Right lobe of liver (tissue), 6 donors: ENCODE measurements around the gene CBX3. TPM values are rescaled to one million over a fixed set of nuclear protein-coding genes. Genes with fewer than 3 reads are reported as not detected.
"Not testable (repeated sequence)": the region's sequence is repeated elsewhere in the genome, so short reads cannot be mapped to it uniquely, and the experiment has no call there.

Source experiments
- ATAC-seq, 4 donors: fragments of 200-7000 bp; cut with Tn5 transposase; one replicate each; pipeline ENCODE4 v1.9.1; 2020; ENCODE audit warnings: mild to moderate bottlenecking in 4 of 4, moderate library complexity in 4 of 4
- DNase-seq, 3 donors: peaks; one replicate each; pipeline ENCODE4 v3.0.0-alpha.2; 2020
- H3K27ac ChIP-seq, 3 donors: fragments of 200-600 bp; one replicate each; pipeline ENCODE4 v1.8.0; 2022
- H3K27me3 ChIP-seq, 2 donors: fragments of 200-600 bp; one replicate each; pipeline ENCODE4 v1.8.0; 2022
- H3K36me3 ChIP-seq, 4 donors: fragments of 200-600 bp; sonication (generic) in 1 of 4; one replicate each; pipeline versions ENCODE4 v1.5.1 to v1.8.0; 2017 to 2022; ENCODE audit warnings: control low read depth in 1 of 4
- H3K4me1 ChIP-seq, 4 donors: fragments of 200-600 bp; sonication (generic) in 1 of 4; one replicate each; pipeline versions ENCODE4 v1.5.1 to v1.8.0; 2017 to 2022; ENCODE audit warnings: control low read depth in 1 of 4
- H3K4me3 ChIP-seq, 3 donors: fragments of 200-600 bp; one replicate each; pipeline ENCODE4 v1.8.0; 2022
- H3K9me3 ChIP-seq, 4 donors: fragments of 200-600 bp; sonication (generic) in 1 of 4; one replicate each; pipeline versions ENCODE4 v1.5.1 to v1.8.0; 2017 to 2022; ENCODE audit warnings: control low read depth in 1 of 4
- POLR2A ChIP-seq: fragments of 450-650 bp; IDR thresholded peaks from one replicate; pipeline ENCODE4 v1.6.1; 2017; ENCODE audit warnings: antibody characterized with exemption, mild to moderate bottlenecking
- WGBS: methylation state at CpG from one replicate; pipeline ENCODE4 v1.1.6; 2018; ENCODE audit warnings: low coverage, low lambda C conversion rate; ENCODE audit not compliant: insufficient coverage; ENCODE audit errors: missing lambda C conversion rate; 5-methylcytosine and 5-hydroxymethylcytosine counted together
- intact Hi-C, 2 donors: fragments of 100-400 bp; cut with DNase I; formaldehyde crosslinking; loops; one replicate each; pipeline versions ENCODE4 v1.11.2 to v1.14.1; 2022
- total RNA-seq, 6 experiments: library from RNA; depleted of rRNA in 2 of 6; stranded (reverse); fragments of >200 nt in 2 of 6; fragmentation: NEBNext Ultra II Directional in 3 of 6; extraction: Animal tissue kit (Norgen Biotek cat#: 25700) in 3 of 6; gene quantifications; one replicate each; pipeline versions ENCODE4 v1.1.0 to v1.2.4, GENCODE V29; 2016 to 2023
- TF ChIP-seq, protein P1 (sequence below), 4 donors: fragments of 200-600 bp in 3 of 4; fragments of 450-650 bp in 1 of 4; IDR thresholded peaks; one replicate each; pipeline versions ENCODE4 v1.5.1 to v1.8.0; 2016 to 2022; ENCODE audit warnings: antibody characterized with exemption in 4 of 4, mild to moderate bottlenecking in 2 of 4
- donor health status: DM: no; HTN: yes; CAD: no.
- donor health status: DM: no; HTN: no; CAD: no.
- donor health status: DM: no; HTN: no; CAD: no.
- donor health status: DM: no; HTN: yes; CAD: no.
- donor health status: DM: no; HTN: yes; CAD: no.

CBX3 gene
- total RNA-seq, 6 experiments from 2014 or later: 26.4 to 42.1 (median 40.5) TPM

DNA sequence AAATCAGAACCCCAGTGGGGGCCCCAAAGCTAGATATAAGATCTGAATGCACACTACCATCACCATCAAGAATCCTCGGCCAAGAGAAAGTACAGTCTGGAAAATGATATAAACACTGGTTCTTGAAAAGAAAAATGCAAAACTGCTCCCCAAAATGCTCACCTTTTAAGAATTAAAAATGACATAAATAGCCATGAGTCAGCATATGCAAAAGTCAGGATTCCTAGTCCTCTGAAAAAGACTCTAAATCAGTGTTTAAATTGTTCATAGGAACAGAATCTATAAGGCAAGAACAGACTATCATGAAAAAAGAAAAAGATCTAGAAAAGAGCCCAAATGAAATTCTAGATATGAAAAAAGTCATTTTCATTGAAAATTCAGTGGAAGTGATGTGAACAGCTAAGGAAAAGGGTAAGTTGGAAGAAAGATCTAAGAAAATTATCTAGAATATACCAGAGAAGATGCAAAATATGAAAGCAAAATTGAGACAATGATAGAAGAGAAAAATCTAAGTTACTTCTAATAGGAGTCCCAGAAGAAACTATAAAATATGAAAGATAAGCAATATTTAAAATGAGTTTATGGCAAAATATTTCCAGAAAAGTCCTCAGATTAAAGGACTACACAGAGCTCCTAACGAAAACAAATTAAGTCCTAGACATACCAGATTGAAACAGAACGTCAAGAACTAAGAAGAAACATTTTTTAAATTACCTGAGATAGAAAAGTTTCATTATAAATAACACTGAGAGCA is 19.9 kb upstream of the CBX3 start:
- 62% methylated on average over 3 of the region's 3 CpGs for WGBS
- no peak overlapping the region for H3K27ac ChIP-seq

DNA sequence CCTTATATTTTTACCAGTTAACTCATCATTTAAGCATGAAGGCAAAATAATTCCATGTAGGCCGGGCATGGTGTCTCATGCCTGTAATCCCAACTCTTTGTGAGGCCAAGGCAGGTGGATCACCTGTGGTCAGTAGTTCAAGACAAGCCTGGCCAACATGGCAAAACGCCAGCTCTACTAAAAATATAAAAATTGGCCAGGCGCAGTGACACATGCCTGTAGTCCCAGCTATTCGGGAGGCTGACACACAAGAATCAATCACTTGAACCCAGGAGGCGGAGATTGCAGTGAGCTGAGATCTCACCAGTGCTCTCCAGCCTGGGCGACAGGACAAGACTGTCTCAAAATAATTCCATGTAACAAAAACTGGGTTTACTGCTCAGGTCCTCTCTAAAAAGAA is 19.3 kb upstream of the CBX3 start:
- intact Hi-C loops: no loop called here
- Histone ChIP-seq H3K9me3 (no peaks in the 10 kb centered on the region), H3K4me3 (no peak overlapping the region), H3K27ac (no peak overlapping the region), H3K4me1 (peaks cover 0 to 23% (median 0%) of the 10 kb centered on the region in 4 donors), H3K36me3 (peaks cover 0 to under 1% (median 0%) of the 10 kb centered on the region in 4 donors), H3K27me3 (no peaks in the 10 kb centered on the region)
- WGBS: 55% methylated on average over 6 of the region's 6 CpGs
- TF ChIP-seq, protein P1, sequence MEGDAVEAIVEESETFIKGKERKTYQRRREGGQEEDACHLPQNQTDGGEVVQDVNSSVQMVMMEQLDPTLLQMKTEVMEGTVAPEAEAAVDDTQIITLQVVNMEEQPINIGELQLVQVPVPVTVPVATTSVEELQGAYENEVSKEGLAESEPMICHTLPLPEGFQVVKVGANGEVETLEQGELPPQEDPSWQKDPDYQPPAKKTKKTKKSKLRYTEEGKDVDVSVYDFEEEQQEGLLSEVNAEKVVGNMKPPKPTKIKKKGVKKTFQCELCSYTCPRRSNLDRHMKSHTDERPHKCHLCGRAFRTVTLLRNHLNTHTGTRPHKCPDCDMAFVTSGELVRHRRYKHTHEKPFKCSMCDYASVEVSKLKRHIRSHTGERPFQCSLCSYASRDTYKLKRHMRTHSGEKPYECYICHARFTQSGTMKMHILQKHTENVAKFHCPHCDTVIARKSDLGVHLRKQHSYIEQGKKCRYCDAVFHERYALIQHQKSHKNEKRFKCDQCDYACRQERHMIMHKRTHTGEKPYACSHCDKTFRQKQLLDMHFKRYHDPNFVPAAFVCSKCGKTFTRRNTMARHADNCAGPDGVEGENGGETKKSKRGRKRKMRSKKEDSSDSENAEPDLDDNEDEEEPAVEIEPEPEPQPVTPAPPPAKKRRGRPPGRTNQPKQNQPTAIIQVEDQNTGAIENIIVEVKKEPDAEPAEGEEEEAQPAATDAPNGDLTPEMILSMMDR (IDR thresholded peaks at IDR 0.05): no peak
- TF ChIP-seq POLR2A: peak; percentile 15
- DNase-seq (no peak), ATAC-seq (peak in 2 of 4 donors; percentile 14 to 16)

More for the DNA sequence above, 19.9 kb upstream of the CBX3 start:
- H3K4me3 ChIP-seq: no peak overlapping the region
- ATAC-seq: no peak
- H3K4me1 ChIP-seq: peaks cover 0 to 23% (median 0%) of the 10 kb centered on the region in 4 donors
- intact Hi-C loops: no loop called here
- H3K9me3 ChIP-seq: no peaks in the 10 kb centered on the region
- no peaks in the 10 kb centered on the region for H3K36me3 ChIP-seq
- DNase-seq: no peak
- H3K27me3 ChIP-seq: no peaks in the 10 kb centered on the region
- no peak for TF ChIP-seq POLR2A
- TF ChIP-seq, protein P1 (IDR thresholded peaks at IDR 0.05): no peak

DNA sequence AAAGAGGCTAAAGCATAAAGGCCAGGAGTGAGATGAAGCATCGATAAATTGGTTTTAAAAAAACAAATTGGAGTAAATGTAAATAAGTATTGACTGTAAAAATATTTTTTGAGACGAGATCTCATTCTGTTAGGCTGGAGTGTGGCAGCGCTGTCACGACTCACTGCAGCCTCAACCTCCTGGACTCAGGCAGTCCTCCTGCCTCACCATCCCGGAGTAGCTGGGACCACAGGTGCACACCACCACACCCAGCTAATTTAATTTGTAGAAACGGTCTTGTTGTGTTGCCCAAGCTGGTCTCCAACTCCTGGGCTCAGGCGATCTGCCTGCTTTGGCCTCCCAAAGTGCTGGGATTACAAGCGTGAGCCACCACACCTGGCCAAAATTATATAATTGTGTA is 18.8 kb upstream of the CBX3 start:
- peak; percentile 5 to 26 (median 12) for ATAC-seq
- H3K27ac ChIP-seq: no peak overlapping the region
- no peaks in the 10 kb centered on the region for H3K27me3 ChIP-seq
- intact Hi-C loops: no loop called here
- H3K9me3 ChIP-seq: no peaks in the 10 kb centered on the region
- peaks cover 0 to 27% (median 1%) of the 10 kb centered on the region in 4 donors for H3K4me1 ChIP-seq
- WGBS: 64% methylated on average over 8 of the region's 8 CpGs
- H3K36me3 ChIP-seq: peaks cover 0 to 4% (median 0%) of the 10 kb centered on the region in 4 donors
- H3K4me3 ChIP-seq: no peak overlapping the region
- TF ChIP-seq, protein P1 (IDR thresholded peaks at IDR 0.05): no peak
- no peak for TF ChIP-seq POLR2A
- no peak for DNase-seq

DNA sequence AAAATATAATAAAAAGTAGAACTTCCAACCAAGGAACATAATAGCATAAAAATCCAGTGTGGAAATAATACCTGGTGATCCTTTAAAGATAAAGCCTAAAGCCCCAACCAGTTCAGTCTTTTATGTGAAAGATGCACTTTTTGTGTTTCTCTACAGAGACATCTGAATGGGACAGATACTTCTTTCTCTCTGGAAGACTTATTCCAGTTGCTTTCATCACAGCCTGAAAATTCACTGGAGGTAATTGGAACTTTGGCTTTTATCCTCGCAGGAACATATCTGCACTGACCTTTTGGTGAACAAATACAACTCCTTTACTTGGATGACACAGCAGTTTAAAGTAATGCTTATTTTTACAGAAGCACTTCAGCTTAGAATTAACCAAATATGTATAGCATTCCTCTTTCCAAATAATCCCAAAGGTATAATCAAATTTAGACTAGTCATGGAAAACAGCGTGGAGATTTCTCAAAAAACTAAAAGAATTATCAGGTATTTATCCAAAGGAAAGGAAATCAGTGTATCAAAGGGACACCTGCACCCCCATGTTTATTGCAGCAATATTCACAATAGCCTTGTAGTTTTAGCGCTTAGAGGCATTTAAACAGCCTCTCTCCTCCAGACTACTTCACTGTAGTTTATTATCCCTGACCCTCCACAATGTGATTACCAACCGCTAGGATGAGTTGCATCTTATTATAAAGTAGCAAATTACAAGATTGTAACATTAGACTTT is 17.8 kb upstream of the CBX3 start:
- TF ChIP-seq, protein P1 (IDR thresholded peaks at IDR 0.05): no peak
- peak; percentile 6 for TF ChIP-seq POLR2A
- Histone ChIP-seq H3K27me3 (no peaks in the 10 kb centered on the region), H3K27ac (no peak overlapping the region), H3K4me3 (no peak overlapping the region), H3K36me3 (peaks cover 0 to 10% (median under 1%) of the 10 kb centered on the region in 4 donors), H3K4me1 (peaks cover 0 to 27% (median 3%) of the 10 kb centered on the region in 4 donors), H3K9me3 (no peaks in the 10 kb centered on the region)
- peak; percentile 4 to 40 (median 12) for ATAC-seq
- WGBS: 62% methylated on average over 4 of the region's 4 CpGs
- intact Hi-C loops: no loop called here
- no peak for DNase-seq

DNA sequence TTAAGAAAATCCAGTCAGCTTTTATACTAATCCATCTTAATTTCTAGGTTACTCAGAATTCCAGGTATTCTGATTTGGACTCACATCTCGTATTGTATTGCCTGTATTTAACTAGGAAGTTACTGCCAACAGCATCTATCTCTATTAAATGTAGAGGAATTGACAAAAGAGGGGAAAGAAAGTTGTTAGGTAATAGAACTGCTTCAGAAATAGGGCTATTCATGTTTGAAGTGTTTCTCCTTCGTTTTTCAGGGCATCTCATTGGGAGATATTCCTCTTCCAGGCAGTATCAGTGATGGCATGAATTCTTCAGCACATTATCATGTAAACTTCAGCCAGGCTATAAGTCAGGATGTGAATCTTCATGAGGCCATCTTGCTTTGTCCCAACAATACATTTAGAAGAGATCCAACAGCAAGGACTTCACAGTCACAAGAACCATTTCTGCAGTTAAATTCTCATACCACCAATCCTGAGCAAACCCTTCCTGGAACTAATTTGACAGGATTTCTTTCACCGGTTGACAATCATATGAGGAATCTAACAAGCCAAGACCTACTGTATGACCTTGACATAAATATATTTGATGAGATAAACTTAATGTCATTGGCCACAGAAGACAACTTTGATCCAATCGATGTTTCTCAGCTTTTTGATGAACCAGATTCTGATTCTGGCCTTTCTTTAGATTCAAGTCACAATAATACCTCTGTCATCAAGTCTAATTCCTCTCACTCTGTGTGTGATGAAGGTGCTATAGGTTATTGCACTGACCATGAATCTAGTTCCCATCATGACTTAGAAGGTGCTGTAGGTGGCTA is 17.1 kb upstream of the CBX3 start:
- H3K27ac ChIP-seq, H3K9me3 ChIP-seq, intact Hi-C loops, ATAC-seq, H3K4me3 ChIP-seq, DNase-seq, H3K27me3 ChIP-seq: not testable (repeated sequence)
- H3K4me1 ChIP-seq: peaks cover 0 to 31% (median 3%) of the 10 kb centered on the region in 4 donors
- peaks cover 0 to 18% (median 5%) of the 10 kb centered on the region in 4 donors for H3K36me3 ChIP-seq
- WGBS: 65% methylated on average over 4 of the region's 4 CpGs
